ENCODE results near the gene SRSF4. TPM values are rescaled to one million over a fixed set of nuclear protein-coding genes. Genes with fewer than 3 reads are reported as not detected.
A peak's percentile ranks its signal among the peaks of the same experiment; 100 is the strongest.

The SRSF4 gene
- total RNA-seq (2011; cell fraction: chromatin; rRNA removed; ENCODE audit: low replicate concordance), result 110 and 300 TPM in 2 replicates
- total RNA-seq (2011; cell fraction: nucleolus; rRNA removed), result 71.2 and 83.3 TPM in 2 replicates
- total RNA-seq (2011; cell fraction: nucleoplasm; rRNA removed), result 149 and 200 TPM in 2 replicates
- total RNA-seq (2014; rRNA removed), result 75.6 and 77.7 TPM in 2 replicates
- total RNA-seq (2014; rRNA removed; fragmentation: Illumina TruSeq; extraction: Trizol), result 68.4 and 70.8 TPM in 2 replicates
- total RNA-seq (2015; rRNA removed; fragmentation: Illumina TruSeq; extraction: Trizol), result 84.2 and 91.4 TPM in 2 replicates
- 93.1 and 93.2 TPM in 2 replicates for total RNA-seq (2021)
- polyA plus RNA-seq (2011; rRNA removed), result 69.6 and 82.0 TPM in 2 replicates
- 37.1 and 75.0 TPM in 2 replicates for polyA plus RNA-seq (2011; cell fraction: cytosol; rRNA removed)
- 90.7 and 117 TPM in 2 replicates for polyA plus RNA-seq (2011; cell fraction: nucleus; rRNA removed)
- 67.1 and 100 TPM in 2 replicates for polyA plus RNA-seq (2012)
- 116 and 132 TPM in 2 replicates for polyA plus RNA-seq (2014; fragmentation: Illumina TruSeq; extraction: Trizol)
- 10 to 100 TPM; 15.9 to 18.4 TPM for polyA plus RNA-seq (2014; fragmentation: Nextera tagmentation; extraction: Ambion mirVana)
- polyA plus RNA-seq (2014; rRNA removed), result 119 and 128 TPM in 2 replicates
- polyA minus RNA-seq (2011; rRNA and poly(A)+ RNA removed), result 82.9 and 102 TPM in 2 replicates
- polyA minus RNA-seq (2011; cell fraction: cytosol; rRNA and poly(A)+ RNA removed), result 30.6 and 39.6 TPM in 2 replicates
- 32.4 and 56.8 TPM in 2 replicates for polyA minus RNA-seq (2011; cell fraction: nucleus; rRNA and poly(A)+ RNA removed)
- Bru-seq, nascent RNA, result percentile 97 among the genes with signal in this experiment
- BruChase-seq, experiment 1, labeled RNA remaining after a 2-hour chase, result percentile 99 among the genes with signal in this experiment
- BruChase-seq, experiment 2, labeled RNA remaining after a 6-hour chase, result percentile 99 among the genes with signal in this experiment
- long read RNA-seq, experiment 1, transcript SRSF4-201 (6 exons, 2,387 nt), result major isoform, 629 of 905 reads
- long read RNA-seq, experiment 1, transcript SRSF4-202 (5 exons, 1,264 nt), result minor isoform, 29 of 905 reads
- long read RNA-seq, experiment 1, partial matches to known transcripts, result 24 of 905 reads
- long read RNA-seq, experiment 1, other reads (novel, unspliced or antisense), result 223 of 905 reads
- long read RNA-seq, experiment 2, partial matches to known transcripts, result 3 of 107 reads
- long read RNA-seq, experiment 2, other reads (novel, unspliced or antisense), result 103 of 107 reads
- long read RNA-seq, experiment 3, transcript SRSF4-201 (6 exons, 2,387 nt), result major isoform, 42 of 57 reads
- long read RNA-seq, experiment 3, partial matches to known transcripts, result 7 of 57 reads
- long read RNA-seq, experiment 3, other reads (novel, unspliced or antisense), result 7 of 57 reads

- no peaks in the 10 kb centered on the region for H3K9me3 ChIP-seq (replicated peaks; ENCODE audit: control insufficient read depth, insufficient read depth, low read depth, low read length)
- H3K4me1 ChIP-seq (replicated peaks in 1 of 2; ENCODE audit: control insufficient read depth in 2 of 2, insufficient read depth in 2 of 2, low read length in 2 of 2), result peaks cover 20 to 32% of the 10 kb centered on the region in 2 experiments
- peaks cover 51% of the 10 kb centered on the region for H3K79me2 ChIP-seq (ENCODE audit: control insufficient read depth, insufficient read depth, low read length)
- no TSS peak for BruUV-seq (replicated peaks)
- peak; percentile 98 to 100 (median 98) for DNase-seq (ENCODE audit: extremely low read depth in 1 of 4, low spot score in 3 of 4)
- peaks cover 33% of the 10 kb centered on the region; the same call in 1 of the 2 replicates for H4K20me1 ChIP-seq (replicated peaks; ENCODE audit: control insufficient read depth, insufficient read depth, low read length)
- under 1% methylated on average over 76 of the region's 100 CpGs for WGBS (ENCODE audit: insufficient coverage, low coverage, missing lambda C conversion rate)
- peak within 1 kb of the TSS; percentile 97 to 100 for H3K9ac ChIP-seq (ENCODE audit: insufficient read depth in 1 of 2, low read depth in 2 of 2, low read length in 2 of 2)
- FAIRE-seq, result peak; percentile 94
- peak within 1 kb of the TSS; percentile 100 for H3K27ac ChIP-seq (ENCODE audit: extremely low read depth, low read depth, low read length)
- peak within 1 kb of the TSS; percentile 95 for H3K4me3 ChIP-seq
- peaks cover 42% of the 10 kb centered on the region for H3K36me3 ChIP-seq (ENCODE audit: control insufficient read depth, insufficient read depth, low read length)
- peak within 1 kb of the TSS; percentile 91 for H2AFZ ChIP-seq (ENCODE audit: low read depth, low read length)
- intact Hi-C loops (cut with micrococcal nuclease) (loop anchor here (1.0 to 10.0 kb wide), 3 partner anchors 21 to 537 kb away; partner anchors contain the start of genes RNU11 and TAF12), in situ Hi-C loops (cut with MboI) (loop anchor here (10.0 kb wide), 1 partner anchor 397 kb away; no protein-coding TSS in a partner anchor)
- CTCF ChIA-PET (ENCODE audit: low intra/inter-chr PET ratio), result interaction anchor here (0.6 to 1.7 kb wide), 4 partner anchors 16 to 299 kb away, joined by 3 to 9 read pairs (median 4); no protein-coding TSS in a partner anchor
- POLR2A ChIA-PET, result interaction anchor here (0.6 to 7.6 kb wide), 28 partner anchors 14 to 986 kb away, joined by 3 to 129 read pairs (median 4); partner anchors contain the start of gene RNU11
- ATAC-seq, result peak; percentile 92
- no peaks in the 10 kb centered on the region for H3K27me3 ChIP-seq (ENCODE audit: control insufficient read depth in 2 of 2, insufficient read depth in 2 of 2, low read length in 2 of 2)
- peak within 1 kb of the TSS; percentile 97 for H3K4me2 ChIP-seq (ENCODE audit: insufficient read depth, low read length)
- H3K9me1 ChIP-seq (ENCODE audit: control insufficient read depth, insufficient read depth, low read length), result peaks cover 4% of the 10 kb centered on the region
- TF ChIP-seq USF1 (CRISPR knock-in tag; IDR thresholded peaks at IDR 0.05) (no peak; the same call in none of the 2 replicates), RNF2 (IDR thresholded peaks at IDR 0.05) (peak; percentile 59), SAFB2 (IDR thresholded peaks at IDR 0.05; ENCODE audit: borderline replicate concordance, low read depth, low read length, severe bottlenecking) (no peak), PTBP1 (IDR thresholded peaks at IDR 0.05; ENCODE audit: low read depth, low read length) (no peak), ARID4B (CRISPR knock-in tag; IDR thresholded peaks at IDR 0.05) (peak; percentile 97), CGGBP1 (CRISPR knock-in tag; IDR thresholded peaks at IDR 0.05) (peak; percentile 68)
These were observed at the start of gene SRSF4 for GRCh38 chr1:29181413-29182225. TSS of gene SRSF4 (minus strand) at chr1:29181900. CDS start at chr1:29181752, 148 bp downstream.

Measured in K562 (cell line).